SK-N-MC (cell line): ENCODE results near the gene TBC1D22B.

ENCODE experiments used
- EZH2 ChIP-seq: fragments of 200-600 bp; sonication (generic); IDR thresholded peaks from one replicate; pipeline ENCODE4 v1.6.1; 2017; ENCODE audit warnings: antibody characterized with exemption
- FOXP2 ChIP-seq: optimal IDR thresholded peaks from 2 replicates; pipeline ENCODE3; 2011; ENCODE audit warnings: mild to moderate bottlenecking, moderate library complexity; ENCODE audit not compliant: insufficient read depth; ENCODE audit errors: extremely low read length, control extremely low read depth
- POLR2AphosphoS5 ChIP-seq: IDR thresholded peaks from 2 replicates; pipeline ENCODE4 v1.6.1; 2012; ENCODE audit warnings: mild to moderate bottlenecking, low read depth, low read length, borderline replicate concordance

- no peak for TF ChIP-seq EZH2
- TF ChIP-seq POLR2AphosphoS5, result no peak
- no peak for TF ChIP-seq FOXP2
Observed at GRCh38 chr6:37309692-37310091, 52.1 kb downstream of the TBC1D22B start.
